ENCODE results near the gene C17orf67.

C17orf67 gene

GRCh38 chr17:56771975-56772374 is 61.7 kb downstream of the C17orf67 start:
- no peak for DNase-seq (ENCODE audit: extremely low spot score)
- ChIA-PET POLR2A (no interaction called here), CTCF (interaction anchor here (2.1 kb wide), 1 partner anchor 8 kb away, joined by 6 read pairs; no protein-coding TSS in a partner anchor)
- no peak for TF ChIP-seq FOXM1 (IDR thresholded peaks at IDR 0.05; ENCODE audit: borderline replicate concordance)
- TF ChIP-seq ELF4 (IDR thresholded peaks at IDR 0.05): no peak
- TF ChIP-seq LEF1 (IDR thresholded peaks at IDR 0.05; ENCODE audit: borderline replicate concordance): no peak
- no peak for TF ChIP-seq TARDBP (IDR thresholded peaks at IDR 0.05)
- TF ChIP-seq NFRKB (IDR thresholded peaks at IDR 0.05): no peak
- no peak for TF ChIP-seq ZNF384 (IDR thresholded peaks at IDR 0.05)
- TF ChIP-seq PKNOX1 (IDR thresholded peaks at IDR 0.05): no peak
- TF ChIP-seq FOXA1 (IDR thresholded peaks at IDR 0.05): no peak
- no peak for TF ChIP-seq BHLHE40 (IDR thresholded peaks at IDR 0.05; ENCODE audit: borderline replicate concordance)
- TF ChIP-seq HDGF (IDR thresholded peaks at IDR 0.05; ENCODE audit: borderline replicate concordance): no peak
- TF ChIP-seq FOXK2 (IDR thresholded peaks at IDR 0.05): no peak
- TF ChIP-seq CTBP1 (IDR thresholded peaks at IDR 0.05; ENCODE audit: borderline replicate concordance): no peak
- no peak for TF ChIP-seq L3MBTL2 (conservative IDR thresholded peaks at IDR 0.05)
- TF ChIP-seq ARNT (IDR thresholded peaks at IDR 0.05): no peak

GRCh38 chr17:56771563-56771962 is 62.2 kb downstream of the C17orf67 start:
- POLR2A ChIA-PET: no interaction called here
- CTCF ChIA-PET: interaction anchor here (1.5 to 2.1 kb wide), 2 partner anchors 9 to 56 kb away, joined by 3 to 6 read pairs; no protein-coding TSS in a partner anchor
- no peak for DNase-seq (ENCODE audit: extremely low spot score)
- TF ChIP-seq SP1 (IDR thresholded peaks at IDR 0.05): no peak
- no peak for TF ChIP-seq FOXM1 (IDR thresholded peaks at IDR 0.05; ENCODE audit: borderline replicate concordance)
- no peak for TF ChIP-seq TARDBP (IDR thresholded peaks at IDR 0.05)
- TF ChIP-seq BHLHE40 (IDR thresholded peaks at IDR 0.05; ENCODE audit: borderline replicate concordance): no peak
- TF ChIP-seq FOXK2 (IDR thresholded peaks at IDR 0.05): no peak

GRCh38 chr17:56770427-56770826 is 63.3 kb downstream of the C17orf67 start:
- POLR2A ChIA-PET: no interaction called here
- CTCF ChIA-PET: interaction anchor here (1.5 to 2.1 kb wide), 2 partner anchors 10 to 55 kb away, joined by 3 to 6 read pairs; no protein-coding TSS in a partner anchor
- no peak for DNase-seq (ENCODE audit: extremely low spot score)
- TF ChIP-seq FOXA1 (IDR thresholded peaks at IDR 0.05) (no peak), BHLHE40 (IDR thresholded peaks at IDR 0.05; ENCODE audit: borderline replicate concordance) (no peak), NFRKB (IDR thresholded peaks at IDR 0.05) (no peak), ELF4 (IDR thresholded peaks at IDR 0.05) (no peak), FOXM1 (IDR thresholded peaks at IDR 0.05; ENCODE audit: borderline replicate concordance) (no peak), SUZ12 (IDR thresholded peaks at IDR 0.05) (no peak), SP1 (IDR thresholded peaks at IDR 0.05) (no peak)

- TF ChIP-seq FOXA1 (IDR thresholded peaks at IDR 0.05): no peak
- TF ChIP-seq LEF1 (IDR thresholded peaks at IDR 0.05; ENCODE audit: borderline replicate concordance): no peak
- no peak for DNase-seq (ENCODE audit: extremely low spot score)
- POLR2A ChIA-PET: no interaction called here
- CTCF ChIA-PET: interaction anchor here (1.1 kb wide), 1 partner anchor 15 kb away, joined by 3 read pairs; no protein-coding TSS in a partner anchor
Observed at GRCh38 chr17:56765449-56765848, 68.3 kb downstream of the C17orf67 start.

GRCh38 chr17:56762988-56763387 is 70.7 kb downstream of the C17orf67 start:
- TF ChIP-seq SP1 (IDR thresholded peaks at IDR 0.05): no peak
- no peak for TF ChIP-seq ELF4 (IDR thresholded peaks at IDR 0.05)
- no peak for TF ChIP-seq TARDBP (IDR thresholded peaks at IDR 0.05)
- no peak for TF ChIP-seq FOXK2 (IDR thresholded peaks at IDR 0.05)
- TF ChIP-seq HDGF (IDR thresholded peaks at IDR 0.05; ENCODE audit: borderline replicate concordance): no peak
- no peak for TF ChIP-seq SUZ12 (IDR thresholded peaks at IDR 0.05)
- TF ChIP-seq ZNF384 (IDR thresholded peaks at IDR 0.05): no peak
- TF ChIP-seq FOXA1 (IDR thresholded peaks at IDR 0.05): no peak
- TF ChIP-seq L3MBTL2 (conservative IDR thresholded peaks at IDR 0.05): no peak
- no peak for TF ChIP-seq LEF1 (IDR thresholded peaks at IDR 0.05; ENCODE audit: borderline replicate concordance)
- no peak for TF ChIP-seq ARNT (IDR thresholded peaks at IDR 0.05)
- TF ChIP-seq CTBP1 (IDR thresholded peaks at IDR 0.05; ENCODE audit: borderline replicate concordance): no peak
- no peak for TF ChIP-seq PKNOX1 (IDR thresholded peaks at IDR 0.05)
- no peak for TF ChIP-seq FOXM1 (IDR thresholded peaks at IDR 0.05; ENCODE audit: borderline replicate concordance)
- no peak for DNase-seq (ENCODE audit: extremely low spot score)
- CTCF ChIA-PET: no interaction called here
- POLR2A ChIA-PET: no interaction called here

GRCh38 chr17:56762144-56762543 is 71.6 kb downstream of the C17orf67 start:
- ChIA-PET POLR2A (no interaction called here), CTCF (no interaction called here)
- DNase-seq (ENCODE audit: extremely low spot score): no peak
- no peak for TF ChIP-seq FOXK2 (IDR thresholded peaks at IDR 0.05)
- TF ChIP-seq CTBP1 (IDR thresholded peaks at IDR 0.05; ENCODE audit: borderline replicate concordance): no peak
- no peak for TF ChIP-seq SP1 (IDR thresholded peaks at IDR 0.05)
- no peak for TF ChIP-seq FOXA1 (IDR thresholded peaks at IDR 0.05)
- TF ChIP-seq FOXM1 (IDR thresholded peaks at IDR 0.05; ENCODE audit: borderline replicate concordance): no peak
- TF ChIP-seq NFRKB (IDR thresholded peaks at IDR 0.05): no peak
- TF ChIP-seq SUZ12 (IDR thresholded peaks at IDR 0.05): no peak
- no peak for TF ChIP-seq BHLHE40 (IDR thresholded peaks at IDR 0.05; ENCODE audit: borderline replicate concordance)
- no peak for TF ChIP-seq PKNOX1 (IDR thresholded peaks at IDR 0.05)
- no peak for TF ChIP-seq ARNT (IDR thresholded peaks at IDR 0.05)
- no peak for TF ChIP-seq L3MBTL2 (conservative IDR thresholded peaks at IDR 0.05)
- TF ChIP-seq TARDBP (IDR thresholded peaks at IDR 0.05): no peak
- no peak for TF ChIP-seq LEF1 (IDR thresholded peaks at IDR 0.05; ENCODE audit: borderline replicate concordance)
- TF ChIP-seq ELF4 (IDR thresholded peaks at IDR 0.05): no peak
- no peak for TF ChIP-seq ZNF384 (IDR thresholded peaks at IDR 0.05)
- no peak for TF ChIP-seq HDGF (IDR thresholded peaks at IDR 0.05; ENCODE audit: borderline replicate concordance)

Data from HEK293T (cell line).